Measurements from ENCODE around the gene OSBPL5.

The OSBPL5 gene

GRCh38 chr11:3050386-3051195, 114.5 kb downstream of the OSBPL5 start:
- no peak for DNase-seq (ENCODE audit: low read depth)

- DNase-seq (ENCODE audit: low read depth): peak; percentile 57
Measured at GRCh38 chr11:3049430-3050243, 115.5 kb downstream of the OSBPL5 start.

GRCh38 chr11:3047637-3048036, 117.5 kb downstream of the OSBPL5 start:
- no peak for DNase-seq (ENCODE audit: low read depth)

GRCh38 chr11:3046641-3047040, 118.5 kb downstream of the OSBPL5 start:
- DNase-seq (ENCODE audit: low read depth): no peak

- DNase-seq (ENCODE audit: low read depth): no peak
Measured at GRCh38 chr11:3046190-3046589, 118.9 kb downstream of the OSBPL5 start.

- no peak for DNase-seq (ENCODE audit: low read depth)
Measured at GRCh38 chr11:3044915-3045314, 120.2 kb downstream of the OSBPL5 start.

GRCh38 chr11:3044004-3044403, 121.1 kb downstream of the OSBPL5 start:
- no peak for DNase-seq (ENCODE audit: low read depth)

- DNase-seq (ENCODE audit: low read depth): no peak
Measured at GRCh38 chr11:3043315-3043871, 121.7 kb downstream of the OSBPL5 start.

- no peak for DNase-seq (ENCODE audit: low read depth)
Measured at GRCh38 chr11:3042496-3043314, 122.4 kb downstream of the OSBPL5 start.

GRCh38 chr11:3041699-3042441, 123.2 kb downstream of the OSBPL5 start:
- no peak for DNase-seq (ENCODE audit: low read depth)

GRCh38 chr11:3040881-3041280, 124.2 kb downstream of the OSBPL5 start:
- no peak for DNase-seq (ENCODE audit: low read depth)

GRCh38 chr11:3037945-3038271, 127.2 kb downstream of the OSBPL5 start:
- no peak for DNase-seq (ENCODE audit: low read depth)
